ENCODE data around the gene GNAI1. TPM values are rescaled to one million over a fixed set of nuclear protein-coding genes. Genes with fewer than 3 reads are reported as not detected.

Gene GNAI1
- total and polyA plus RNA-seq, 12 donors: 14.8 to 125 (median 64.8) TPM

DNA sequence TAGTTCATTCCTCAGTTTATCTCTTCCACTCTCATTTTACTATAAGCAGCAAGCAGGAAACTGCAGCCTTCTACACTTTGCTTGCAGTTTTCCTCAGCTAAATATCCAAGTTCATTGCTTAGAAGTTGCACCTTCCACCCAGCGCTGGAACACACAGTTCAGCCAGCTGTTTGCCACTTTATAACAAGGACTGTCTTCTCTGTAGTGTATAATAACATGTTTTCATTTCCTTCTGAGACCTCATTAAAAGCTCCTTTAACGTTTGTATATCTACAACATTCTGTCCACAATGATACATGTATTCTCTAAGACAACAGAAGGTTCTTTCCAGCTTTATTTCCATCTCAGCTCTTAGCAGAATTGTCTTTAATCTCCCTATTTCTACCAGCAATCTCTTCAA lies 74.1 kb downstream of the GNAI1 start:
- no peak for TF ChIP-seq POLR2A (IDR thresholded peaks at IDR 0.05)
- TF ChIP-seq, protein P1, sequence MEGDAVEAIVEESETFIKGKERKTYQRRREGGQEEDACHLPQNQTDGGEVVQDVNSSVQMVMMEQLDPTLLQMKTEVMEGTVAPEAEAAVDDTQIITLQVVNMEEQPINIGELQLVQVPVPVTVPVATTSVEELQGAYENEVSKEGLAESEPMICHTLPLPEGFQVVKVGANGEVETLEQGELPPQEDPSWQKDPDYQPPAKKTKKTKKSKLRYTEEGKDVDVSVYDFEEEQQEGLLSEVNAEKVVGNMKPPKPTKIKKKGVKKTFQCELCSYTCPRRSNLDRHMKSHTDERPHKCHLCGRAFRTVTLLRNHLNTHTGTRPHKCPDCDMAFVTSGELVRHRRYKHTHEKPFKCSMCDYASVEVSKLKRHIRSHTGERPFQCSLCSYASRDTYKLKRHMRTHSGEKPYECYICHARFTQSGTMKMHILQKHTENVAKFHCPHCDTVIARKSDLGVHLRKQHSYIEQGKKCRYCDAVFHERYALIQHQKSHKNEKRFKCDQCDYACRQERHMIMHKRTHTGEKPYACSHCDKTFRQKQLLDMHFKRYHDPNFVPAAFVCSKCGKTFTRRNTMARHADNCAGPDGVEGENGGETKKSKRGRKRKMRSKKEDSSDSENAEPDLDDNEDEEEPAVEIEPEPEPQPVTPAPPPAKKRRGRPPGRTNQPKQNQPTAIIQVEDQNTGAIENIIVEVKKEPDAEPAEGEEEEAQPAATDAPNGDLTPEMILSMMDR (IDR thresholded peaks at IDR 0.05): no peak
- no peaks in the 10 kb centered on the region for H3K4me1 ChIP-seq (replicated peaks in 1 of 2)
- 70 to 76% (median 72%) methylated on average over 2 of the region's 2 CpGs for WGBS, 4 donors
- no peak overlapping the region for H3K4me3 ChIP-seq
- intact Hi-C loops (cut with DNase I): no loop called here
- H3K27me3 ChIP-seq: no peaks in the 10 kb centered on the region
- peaks cover 0 to 6% (median 0%) of the 10 kb centered on the region in 3 donors for H3K9me3 ChIP-seq (replicated peaks in 1 of 3)
- H3K27ac ChIP-seq: no peak overlapping the region
- peaks cover 0 to 7% of the 10 kb centered on the region in 2 donors for H3K36me3 ChIP-seq (replicated peaks in 1 of 2)
- no peak for DNase-seq

DNA sequence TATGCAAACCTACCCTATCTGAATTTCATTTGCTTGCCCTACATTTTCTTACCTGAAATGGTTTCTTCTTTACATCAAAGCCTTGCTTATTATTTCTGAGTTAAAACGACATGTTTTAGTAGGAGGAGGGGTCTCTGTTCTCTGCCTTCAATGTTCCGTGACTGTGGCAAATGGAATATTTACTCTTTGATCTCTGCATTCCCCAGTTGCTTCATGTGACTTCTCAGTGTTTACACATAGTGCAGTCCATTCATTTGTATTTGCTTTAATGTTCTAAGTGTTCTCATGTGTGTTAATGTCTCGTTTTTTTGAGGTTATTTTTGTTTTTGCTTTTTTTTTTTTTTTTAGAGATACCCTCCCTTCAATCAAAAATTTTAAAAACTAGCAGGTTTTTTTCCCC lies 75.8 kb downstream of the GNAI1 start:
- Histone ChIP-seq H3K27me3 (no peaks in the 10 kb centered on the region), H3K9me3 (replicated peaks in 1 of 3) (peaks cover 0 to 5% (median 0%) of the 10 kb centered on the region in 3 donors), H3K4me3 (no peak overlapping the region), H3K4me1 (replicated peaks in 1 of 2) (no peaks in the 10 kb centered on the region), H3K27ac (no peak overlapping the region), H3K36me3 (replicated peaks in 1 of 2) (peaks cover 0 to 12% of the 10 kb centered on the region in 2 donors)
- TF ChIP-seq POLR2A (IDR thresholded peaks at IDR 0.05): no peak
- TF ChIP-seq, protein P1 (IDR thresholded peaks at IDR 0.05): no peak
- 54 to 69% (median 59%) methylated on average over 3 of the region's 3 CpGs for WGBS, 4 donors
- intact Hi-C loops (cut with DNase I): no loop called here
- no peak for DNase-seq

DNA sequence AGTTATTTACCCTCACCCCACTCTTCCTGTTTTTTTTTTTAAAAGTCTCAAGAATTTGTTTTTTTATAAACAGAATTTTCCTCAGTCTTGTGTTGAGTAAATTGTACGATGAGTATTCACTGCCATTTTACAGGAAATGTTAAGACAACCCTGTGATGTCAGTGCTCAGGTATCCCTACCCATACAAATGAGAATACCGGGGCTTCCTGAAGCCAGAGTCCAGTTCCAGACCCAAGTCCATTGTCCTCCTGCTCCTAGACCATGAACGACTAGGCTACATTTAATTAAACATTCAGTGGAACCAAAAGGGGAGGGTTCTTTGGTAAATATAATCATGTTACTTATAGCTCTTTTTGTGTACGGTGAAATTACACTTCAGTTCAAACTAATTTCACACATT lies 79.2 kb downstream of the GNAI1 start:
- intact Hi-C loops (cut with DNase I): no loop called here
- H3K4me3 ChIP-seq: no peak overlapping the region
- H3K9me3 ChIP-seq (replicated peaks in 1 of 3): no peaks in the 10 kb centered on the region
- H3K4me1 ChIP-seq (replicated peaks in 1 of 2): no peaks in the 10 kb centered on the region
- TF ChIP-seq, protein P1 (IDR thresholded peaks at IDR 0.05): no peak
- no peak for TF ChIP-seq POLR2A (IDR thresholded peaks at IDR 0.05)
- no peaks in the 10 kb centered on the region for H3K27me3 ChIP-seq
- WGBS, 4 donors: 88 to 93% (median 90%) methylated on average over 4 of the region's 4 CpGs
- H3K36me3 ChIP-seq (replicated peaks in 1 of 2): peaks cover 0 to 12% of the 10 kb centered on the region in 2 donors
- H3K27ac ChIP-seq: no peak overlapping the region
- DNase-seq: no peak

DNA sequence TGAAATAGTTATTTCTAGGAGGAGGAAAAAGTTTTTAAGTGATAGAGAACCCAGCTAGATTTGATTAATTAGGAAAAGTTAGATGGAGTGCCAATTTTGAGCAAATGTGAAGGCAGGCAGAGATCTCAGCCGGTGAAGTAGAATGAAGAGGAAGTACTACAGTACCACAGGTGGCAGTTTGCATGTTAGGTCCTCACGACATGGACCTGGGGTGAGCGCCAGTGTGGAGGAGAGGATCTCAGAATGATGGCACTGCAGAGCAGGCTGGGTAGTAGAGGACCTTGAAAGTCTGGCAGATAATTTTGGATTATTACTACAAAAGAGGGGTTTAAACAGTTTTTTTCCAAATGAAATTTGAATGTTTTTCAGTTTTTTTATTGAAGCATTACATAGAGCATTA lies 81.1 kb downstream of the GNAI1 start:
- peaks cover 0 to 12% of the 10 kb centered on the region in 2 donors for H3K36me3 ChIP-seq (replicated peaks in 1 of 2)
- no peaks in the 10 kb centered on the region for H3K9me3 ChIP-seq (replicated peaks in 1 of 3)
- DNase-seq: no peak
- WGBS, 4 donors: 74 to 82% (median 78%) methylated on average over 3 of the region's 3 CpGs
- H3K4me3 ChIP-seq: no peak overlapping the region
- TF ChIP-seq, protein P1 (IDR thresholded peaks at IDR 0.05): no peak
- no peak for TF ChIP-seq POLR2A (IDR thresholded peaks at IDR 0.05)
- H3K27ac ChIP-seq: no peak overlapping the region
- intact Hi-C loops (cut with DNase I): no loop called here
- no peaks in the 10 kb centered on the region for H3K27me3 ChIP-seq
- no peaks in the 10 kb centered on the region for H3K4me1 ChIP-seq (replicated peaks in 1 of 2)
